Body of pancreas (tissue), 4 donors: Measurements from ENCODE around the gene RRAGD. TPM values are rescaled to one million over a fixed set of nuclear protein-coding genes. Genes with fewer than 3 reads are reported as not detected.
A peak's percentile ranks its signal among the peaks of the same experiment; 100 is the strongest.

Experiments used
- ATAC-seq: fragments of 150-250 bp; one replicate; pipeline ENCODE4 v1.9.1; 2016
- DNase-seq, 4 donors: peaks; one replicate each; pipeline ENCODE4 v3.0.0-alpha.2; 2019
- H3K27ac ChIP-seq, 4 donors: fragments of 200-600 bp; sonication (generic); 1 replicate in 3 of 4; 2 replicates in 1 of 4; pipeline versions ENCODE4 v1.5.1 to v1.6.1; 2016 to 2019; ENCODE audit warnings: mild to moderate bottlenecking in 1 of 4, mixed read lengths in 1 of 4, moderate library complexity in 1 of 4
- H3K27me3 ChIP-seq, 2 donors: fragments of 200-600 bp; sonication (generic); one replicate each; pipeline ENCODE4 v1.6.0; 2016; ENCODE audit warnings: mild to moderate bottlenecking in 1 of 2
- H3K36me3 ChIP-seq, 2 donors: fragments of 200-600 bp; sonication (generic); replicated peaks in 1 of 2; 2 replicates each; pipeline ENCODE4 v1.5.1; 2016; ENCODE audit warnings: low read depth in 2 of 2; ENCODE audit not compliant: insufficient read depth in 1 of 2
- H3K4me1 ChIP-seq: fragments of 200-600 bp; sonication (generic); one replicate; pipeline ENCODE4 v1.6.0; 2016
- H3K4me3 ChIP-seq, 2 donors: fragments of 200-600 bp; sonication (generic); 1 replicate in 1 of 2; 2 replicates in 1 of 2; pipeline ENCODE4 v1.5.1; 2016 to 2019
- H3K9me3 ChIP-seq, 3 donors: fragments of 200-600 bp; sonication (generic); 1 replicate in 2 of 3; 2 replicates in 1 of 3; pipeline ENCODE4 v1.5.1; 2016
- CTCF ChIP-seq, 7 experiments: fragments of 450-650 bp in 4 of 7; fragments of 200-600 bp in 3 of 7; sonication (generic) in 3 of 7; IDR thresholded peaks; one replicate each; pipeline ENCODE4 v1.5.1; 2016 to 2019; ENCODE audit warnings: antibody characterized with exemption in 7 of 7
- POLR2A ChIP-seq, 3 donors: fragments of 450-650 bp; IDR thresholded peaks; one replicate each; pipeline ENCODE4 v1.6.1; 2016; ENCODE audit warnings: antibody characterized with exemption in 3 of 3, mild to moderate bottlenecking in 2 of 3
- WGBS, 2 donors: methylation state at CpG; one replicate each; pipeline ENCODE4 v1.1.5; 2017; 5-methylcytosine and 5-hydroxymethylcytosine counted together
- intact Hi-C: fragments of 100-400 bp; cut with DNase I; formaldehyde crosslinking; loops from one replicate; pipeline ENCODE4 v1.15.1; 2023
- total RNA-seq, 2 donors: library from RNA; depleted of rRNA; stranded (reverse); fragments of >200 nt; gene quantifications; one replicate each; pipeline ENCODE4 v1.1.0, GENCODE V29; 2016

The RRAGD gene
- total RNA-seq, 2 donors from 2014 or later: 9.2 to 9.3 TPM

- 88 to 90% methylated on average over 2 of the region's 2 CpGs for WGBS, 2 donors
- intact Hi-C loops: loop anchor here (5.0 kb wide), 1 partner anchor 173 kb away; no protein-coding TSS in a partner anchor
These were observed 26.9 kb upstream of the RRAGD start for GRCh38 chr6:89439014-89439413.

GRCh38 chr6:89438248-89438647 lies 26.2 kb upstream of the RRAGD start:
- intact Hi-C loops: loop anchor here (5.0 kb wide), 1 partner anchor 174 kb away; no protein-coding TSS in a partner anchor
- H3K36me3 ChIP-seq: no peaks in the 10 kb centered on the region
- TF ChIP-seq CTCF (IDR thresholded peaks at IDR 0.05) (no peak), POLR2A (IDR thresholded peaks at IDR 0.05) (no peak)
- no peaks in the 10 kb centered on the region for H3K27me3 ChIP-seq
- DNase-seq (no peak), ATAC-seq (no peak)
- H3K27ac ChIP-seq: no peak overlapping the region
- H3K4me3 ChIP-seq: no peak overlapping the region
- H3K4me1 ChIP-seq: peaks cover 17% of the 10 kb centered on the region
- 93 to 94% methylated on average over 1 of the region's 1 CpG for WGBS, 2 donors
- no peaks in the 10 kb centered on the region for H3K9me3 ChIP-seq

More at GRCh38 chr6:89439014-89439413, 26.9 kb upstream of the RRAGD start:
- Histone ChIP-seq H3K36me3 (no peaks in the 10 kb centered on the region), H3K27me3 (no peaks in the 10 kb centered on the region), H3K4me3 (no peak overlapping the region), H3K27ac (no peak overlapping the region), H3K4me1 (peaks cover 19% of the 10 kb centered on the region), H3K9me3 (no peaks in the 10 kb centered on the region)
- TF ChIP-seq POLR2A (IDR thresholded peaks at IDR 0.05): no peak
- no peak for TF ChIP-seq CTCF (IDR thresholded peaks at IDR 0.05)
- ATAC-seq (no peak), DNase-seq (no peak)

- Histone ChIP-seq H3K4me1 (peaks cover 22% of the 10 kb centered on the region), H3K27ac (peak overlapping the region in 1 of 4 donors; percentile 40), H3K36me3 (no peaks in the 10 kb centered on the region), H3K9me3 (no peaks in the 10 kb centered on the region), H3K27me3 (no peaks in the 10 kb centered on the region), H3K4me3 (no peak overlapping the region)
- DNase-seq (no peak), ATAC-seq (no peak)
- intact Hi-C loops: loop anchor here (5.0 kb wide), 1 partner anchor 176 kb away; no protein-coding TSS in a partner anchor
- WGBS, 2 donors: 36 to 54% methylated on average over 2 of the region's 2 CpGs
- no peak for TF ChIP-seq POLR2A (IDR thresholded peaks at IDR 0.05)
- no peak for TF ChIP-seq CTCF (IDR thresholded peaks at IDR 0.05)
These were observed 24.2 kb upstream of the RRAGD start for GRCh38 chr6:89436226-89436625.

GRCh38 chr6:89434954-89435353 lies 22.9 kb upstream of the RRAGD start:
- H3K36me3 ChIP-seq: no peaks in the 10 kb centered on the region
- TF ChIP-seq POLR2A (IDR thresholded peaks at IDR 0.05) (no peak), CTCF (IDR thresholded peaks at IDR 0.05) (no peak)
- no peak overlapping the region for H3K4me3 ChIP-seq
- ATAC-seq (no peak), DNase-seq (no peak)
- no peak overlapping the region for H3K27ac ChIP-seq
- intact Hi-C loops: loop anchor here (5.0 kb wide), 1 partner anchor 177 kb away; no protein-coding TSS in a partner anchor
- no peaks in the 10 kb centered on the region for H3K9me3 ChIP-seq
- H3K4me1 ChIP-seq: peaks cover 30% of the 10 kb centered on the region
- WGBS, 2 donors: 86 to 94% methylated on average over 4 of the region's 4 CpGs
- H3K27me3 ChIP-seq: no peaks in the 10 kb centered on the region

GRCh38 chr6:89434150-89434499 lies 22.1 kb upstream of the RRAGD start:
- 66 to 70% methylated on average over 3 of the region's 3 CpGs for WGBS, 2 donors
- peaks cover 30% of the 10 kb centered on the region for H3K4me1 ChIP-seq
- DNase-seq (no peak), ATAC-seq (no peak)
- no peak for TF ChIP-seq CTCF (IDR thresholded peaks at IDR 0.05)
- TF ChIP-seq POLR2A (IDR thresholded peaks at IDR 0.05): no peak
- H3K4me3 ChIP-seq: peak overlapping the region in 1 of 2 donors; percentile 75
- intact Hi-C loops: no loop called here
- peak overlapping the region in 2 of 4 donors; percentile 38 to 54 for H3K27ac ChIP-seq
- H3K9me3 ChIP-seq: no peaks in the 10 kb centered on the region
- H3K27me3 ChIP-seq: no peaks in the 10 kb centered on the region
- no peaks in the 10 kb centered on the region for H3K36me3 ChIP-seq
